Calu3 (cell line): Measurements from ENCODE around the gene SF3A1. TPM values are rescaled to one million over a fixed set of nuclear protein-coding genes. Genes with fewer than 3 reads are reported as not detected.

Source experiments
- BruUV-seq: library from RNA; stranded (reverse); fragments of 400-500 nt; replicated peaks from 2 replicates; lab custom pipeline; 2021; lab: Mats Ljungman, UMichigan
- CTCF ChIA-PET: fragments of 300-600 bp; sonication (Branson Sonifier 250); formaldehyde crosslinking; loops from one replicate; lab custom pipeline; 2022; ENCODE audit warnings: antibody characterized with exemption; lab: Charles Lee
- DNase-seq: peaks from one replicate; pipeline ENCODE4 v3.0.0; 2022
- H3K27ac Mint-ChIP-seq: one replicate; pipeline ENCODE4 v1.8.0; 2022; ENCODE audit warnings: mixed read lengths; ENCODE audit not compliant: unreplicated experiment
- H3K27me3 Mint-ChIP-seq: one replicate; pipeline ENCODE4 v1.8.0; 2022; ENCODE audit warnings: mixed read lengths; ENCODE audit not compliant: unreplicated experiment
- H3K36me3 Mint-ChIP-seq: one replicate; pipeline ENCODE4 v1.8.0; 2022; ENCODE audit warnings: mild to moderate bottlenecking, moderate library complexity, mixed read lengths; ENCODE audit not compliant: insufficient read depth, unreplicated experiment
- H3K4me1 Mint-ChIP-seq: one replicate; pipeline ENCODE4 v1.8.0; 2022; ENCODE audit warnings: mild to moderate bottlenecking, low read depth, mixed read lengths; ENCODE audit not compliant: unreplicated experiment
- H3K4me3 Mint-ChIP-seq: one replicate; pipeline ENCODE4 v1.8.0; 2022; ENCODE audit warnings: mild to moderate bottlenecking, low read depth, moderate library complexity, mixed read lengths; ENCODE audit not compliant: unreplicated experiment
- H3K9me3 Mint-ChIP-seq: one replicate; pipeline ENCODE4 v1.8.0; 2022; ENCODE audit warnings: low read depth, mixed read lengths; ENCODE audit not compliant: unreplicated experiment
- CTCF ChIP-seq: fragments of 200-600 bp; IDR thresholded peaks from one replicate; pipeline ENCODE4 v1.8.0; 2022; ENCODE audit warnings: antibody characterized with exemption; ENCODE audit not compliant: unreplicated experiment
- intact Hi-C: fragments of 100-400 bp; cut with micrococcal nuclease; formaldehyde crosslinking; loops from one replicate; pipeline ENCODE4 v1.10.0; 2022; ENCODE audit not compliant: unreplicated experiment
- total RNA-seq: library from RNA; stranded (reverse); gene quantifications from 2 replicates; pipeline ENCODE4 v1.2.3, GENCODE V29; 2022

Gene SF3A1
- total RNA-seq, 1 experiment from 2014 or later = 197 TPM

- no peak overlapping the region for H3K4me3 Mint-ChIP-seq
- TF ChIP-seq CTCF = no peak
- no peak overlapping the region for H3K27ac Mint-ChIP-seq
- intact Hi-C loops = no loop called here
- no peaks in the 10 kb centered on the region for H3K4me1 Mint-ChIP-seq
- CTCF ChIA-PET = interaction anchor here (1.6 kb wide), 1 partner anchor 19 kb away, joined by 5 read pairs; the partner anchor contains the start of genes CCDC157 and SF3A1
- peaks cover 46% of the 10 kb centered on the region for H3K36me3 Mint-ChIP-seq
- DNase-seq = no peak
- no peaks in the 10 kb centered on the region for H3K27me3 Mint-ChIP-seq
- BruUV-seq = no TSS peak
- no peaks in the 10 kb centered on the region for H3K9me3 Mint-ChIP-seq
Observed at GRCh38 chr22:30375312-30375849, 18.7 kb upstream of the SF3A1 start.

GRCh38 chr22:30373331-30374325 is 16.9 kb upstream of the SF3A1 start:
- Mint-ChIP-seq H3K4me1 (no peaks in the 10 kb centered on the region), H3K27ac (no peak overlapping the region), H3K9me3 (no peaks in the 10 kb centered on the region), H3K36me3 (peaks cover 57% of the 10 kb centered on the region), H3K4me3 (no peak overlapping the region), H3K27me3 (no peaks in the 10 kb centered on the region)
- DNase-seq = no peak
- no peak for TF ChIP-seq CTCF
- intact Hi-C loops = no loop called here
- BruUV-seq = no TSS peak
- CTCF ChIA-PET = interaction anchor here (1.6 kb wide), 1 partner anchor 17 kb away, joined by 5 read pairs; the partner anchor contains the start of genes CCDC157 and SF3A1

GRCh38 chr22:30372915-30373314 is 16.2 kb upstream of the SF3A1 start:
- no peak overlapping the region for H3K27ac Mint-ChIP-seq
- TF ChIP-seq CTCF = no peak
- H3K4me1 Mint-ChIP-seq = no peaks in the 10 kb centered on the region
- H3K27me3 Mint-ChIP-seq = no peaks in the 10 kb centered on the region
- peaks cover 57% of the 10 kb centered on the region for H3K36me3 Mint-ChIP-seq
- no peaks in the 10 kb centered on the region for H3K9me3 Mint-ChIP-seq
- no TSS peak for BruUV-seq
- no peak for DNase-seq
- intact Hi-C loops = loop anchor here (1.0 kb wide), 1 partner anchor 29 kb away; no protein-coding TSS in a partner anchor
- CTCF ChIA-PET = no interaction called here
- H3K4me3 Mint-ChIP-seq = no peak overlapping the region

GRCh38 chr22:30371981-30372380 is 15.3 kb upstream of the SF3A1 start:
- Mint-ChIP-seq H3K36me3 (peaks cover 53% of the 10 kb centered on the region), H3K27ac (no peak overlapping the region), H3K4me3 (no peak overlapping the region), H3K27me3 (no peaks in the 10 kb centered on the region), H3K9me3 (no peaks in the 10 kb centered on the region), H3K4me1 (no peaks in the 10 kb centered on the region)
- no TSS peak for BruUV-seq
- TF ChIP-seq CTCF = no peak
- CTCF ChIA-PET = no interaction called here
- intact Hi-C loops = loop anchor here (1.0 kb wide), 1 partner anchor 28 kb away; no protein-coding TSS in a partner anchor
- no peak for DNase-seq
